ENCODE data around the gene GUCY1A1.

Gene GUCY1A1

DNA sequence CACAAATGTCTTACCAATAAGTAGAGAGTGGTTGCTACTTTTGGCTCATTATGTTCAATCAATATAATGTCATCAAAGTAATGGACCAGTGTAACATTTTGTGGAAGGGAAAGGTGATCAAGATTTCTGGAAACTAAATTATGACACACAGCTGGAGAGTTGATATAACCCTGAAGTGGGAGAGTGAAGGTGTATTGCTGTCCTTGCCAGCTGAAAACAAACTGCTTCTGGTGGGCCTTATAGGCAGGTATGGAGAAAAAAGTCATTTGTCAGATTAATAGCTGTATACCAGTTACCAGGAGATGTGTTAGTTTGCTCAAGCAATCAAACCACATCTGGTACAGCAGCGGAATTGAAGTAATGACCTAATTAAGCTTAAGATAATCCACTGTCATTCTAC, 74.9 kb downstream of the GUCY1A1 start:
- DNase-seq (ENCODE audit: low read depth): no peak

DNA sequence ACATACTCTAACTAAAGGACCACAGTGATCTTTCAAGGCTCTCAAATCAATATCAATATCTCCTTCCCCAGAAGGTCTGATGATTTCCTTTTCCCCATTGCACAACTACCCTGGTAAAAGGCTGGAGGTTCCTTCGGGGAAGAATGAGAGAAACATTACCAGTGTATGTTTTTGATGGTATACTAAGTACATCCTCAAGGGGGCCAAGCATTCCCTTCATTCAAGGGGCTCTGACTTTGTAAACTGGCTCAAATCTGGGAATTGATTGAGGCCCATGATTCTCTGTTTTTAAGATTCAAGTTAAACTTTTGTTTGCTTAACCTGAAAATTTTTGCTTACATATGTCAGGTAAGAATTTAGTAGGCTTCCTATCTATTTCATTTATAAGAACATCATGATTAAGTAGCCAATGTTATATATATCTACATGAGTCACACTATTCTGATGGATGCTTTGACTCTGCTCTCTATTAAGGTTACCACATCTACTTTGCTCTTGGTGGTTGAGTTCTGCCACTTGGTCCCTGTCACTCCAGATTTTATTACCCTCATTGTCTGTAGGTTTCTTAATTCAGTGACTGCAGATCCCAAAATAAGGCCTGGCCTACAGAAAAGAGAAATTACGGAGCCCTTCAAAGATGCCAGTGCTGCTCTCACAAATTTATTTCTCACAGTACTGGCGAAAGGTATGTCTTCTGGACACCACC, 75.8 kb downstream of the GUCY1A1 start:
- no peak for DNase-seq (ENCODE audit: low read depth)

DNA sequence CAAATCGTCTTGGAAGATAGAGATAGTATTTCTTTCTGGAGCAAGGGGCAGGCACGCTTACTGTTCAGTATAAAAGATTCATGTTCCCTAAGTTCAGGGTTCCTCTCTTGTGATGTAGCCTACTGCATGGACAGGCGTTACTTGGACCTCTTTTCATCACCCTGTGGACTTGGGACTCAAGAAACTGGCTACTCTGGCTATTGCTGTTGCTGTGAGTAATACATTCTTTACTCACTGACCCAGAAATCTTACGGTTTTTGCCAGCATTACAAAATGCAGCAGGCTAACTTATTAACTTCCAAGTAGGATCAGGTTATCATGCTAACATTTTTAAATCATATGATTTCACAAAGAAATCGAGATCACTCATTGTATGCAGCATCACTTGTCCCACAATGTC, 79.3 kb downstream of the GUCY1A1 start:
- DNase-seq (ENCODE audit: low read depth): no peak

DNA sequence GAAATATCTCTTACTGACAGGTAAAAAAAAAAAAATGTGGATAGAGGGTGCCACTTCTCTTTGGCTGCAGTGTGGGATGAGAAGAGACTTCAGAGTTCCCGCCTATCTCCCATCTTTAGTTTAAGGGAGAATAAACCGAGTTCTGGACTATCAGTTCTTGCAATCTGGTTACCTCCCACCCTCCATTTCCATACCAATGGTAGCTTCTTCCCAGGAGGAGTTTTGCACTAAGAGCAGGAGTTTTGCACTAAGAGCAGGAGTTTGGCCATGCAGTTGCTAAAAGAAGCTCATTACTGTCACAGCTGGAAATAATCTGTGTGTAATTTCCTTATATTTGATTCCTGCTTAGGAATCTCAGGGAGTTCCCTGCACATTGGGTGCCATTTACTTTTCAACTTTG, 81.4 kb downstream of the GUCY1A1 start:
- DNase-seq (ENCODE audit: low read depth): no peak

DNA sequence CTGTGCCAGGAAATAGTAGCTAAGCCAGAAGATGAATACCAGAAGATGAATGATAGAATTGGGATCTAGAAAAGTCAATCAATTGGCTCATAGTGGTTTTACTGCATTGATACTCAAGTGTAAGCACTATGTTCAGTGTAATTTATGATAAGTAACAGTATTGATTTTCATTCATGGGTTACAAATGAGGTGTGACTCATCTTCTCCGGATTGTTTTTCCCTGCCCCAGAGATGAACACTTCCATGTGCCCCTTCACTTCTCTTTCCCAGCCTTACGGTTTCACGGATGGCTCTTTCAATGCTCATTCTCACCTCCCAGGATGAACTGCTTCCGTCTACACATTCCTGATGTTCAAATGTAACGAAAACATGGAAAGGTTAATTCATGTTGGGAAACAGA, 82.4 kb downstream of the GUCY1A1 start:
- DNase-seq (ENCODE audit: low read depth): no peak

DNA sequence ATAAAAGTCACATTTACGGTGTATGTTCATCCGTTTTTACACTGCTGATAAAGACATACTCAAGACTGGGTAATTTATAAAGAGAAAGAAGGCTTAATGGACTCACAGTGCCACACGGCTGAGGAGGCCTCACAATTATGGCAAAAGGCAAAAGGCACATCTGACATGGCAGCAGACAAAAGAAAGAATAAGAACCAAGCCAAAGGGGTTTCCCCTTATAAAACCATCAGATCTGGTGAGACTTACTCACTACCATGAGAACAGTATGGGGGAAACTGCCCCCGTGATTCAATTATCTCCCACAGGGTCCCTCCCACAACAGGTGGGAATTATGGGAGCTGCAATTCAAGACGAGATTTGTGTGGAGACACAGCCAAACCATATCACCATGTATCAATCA, 84.9 kb downstream of the GUCY1A1 start:
- no peak for DNase-seq (ENCODE audit: low read depth)

DNA sequence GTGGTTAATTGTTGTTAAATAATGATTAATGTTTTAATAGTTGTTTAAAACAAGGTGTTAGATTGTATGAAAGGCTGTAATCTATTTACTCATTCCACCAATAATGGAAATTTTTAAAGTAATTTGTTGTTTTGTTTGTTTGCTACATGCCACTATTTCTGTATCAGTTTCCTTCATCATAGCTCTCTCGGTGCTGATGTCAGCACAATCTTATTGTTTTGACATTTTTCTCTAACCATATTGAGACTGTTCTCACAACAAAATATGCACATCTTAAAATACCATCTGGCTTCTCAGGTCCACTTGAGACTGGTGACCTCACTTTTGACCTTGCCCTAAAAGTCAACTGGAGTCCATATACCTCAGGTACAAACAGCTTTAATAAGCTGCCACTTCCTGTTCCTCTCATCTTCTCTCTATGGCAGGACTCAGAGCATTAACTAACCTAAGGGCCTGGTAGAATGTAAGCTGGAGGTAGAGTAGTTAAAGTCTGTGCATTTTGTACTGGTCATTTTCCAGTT, 91.2 kb downstream of the GUCY1A1 start:
- no peak for DNase-seq (ENCODE audit: low read depth)

DNA sequence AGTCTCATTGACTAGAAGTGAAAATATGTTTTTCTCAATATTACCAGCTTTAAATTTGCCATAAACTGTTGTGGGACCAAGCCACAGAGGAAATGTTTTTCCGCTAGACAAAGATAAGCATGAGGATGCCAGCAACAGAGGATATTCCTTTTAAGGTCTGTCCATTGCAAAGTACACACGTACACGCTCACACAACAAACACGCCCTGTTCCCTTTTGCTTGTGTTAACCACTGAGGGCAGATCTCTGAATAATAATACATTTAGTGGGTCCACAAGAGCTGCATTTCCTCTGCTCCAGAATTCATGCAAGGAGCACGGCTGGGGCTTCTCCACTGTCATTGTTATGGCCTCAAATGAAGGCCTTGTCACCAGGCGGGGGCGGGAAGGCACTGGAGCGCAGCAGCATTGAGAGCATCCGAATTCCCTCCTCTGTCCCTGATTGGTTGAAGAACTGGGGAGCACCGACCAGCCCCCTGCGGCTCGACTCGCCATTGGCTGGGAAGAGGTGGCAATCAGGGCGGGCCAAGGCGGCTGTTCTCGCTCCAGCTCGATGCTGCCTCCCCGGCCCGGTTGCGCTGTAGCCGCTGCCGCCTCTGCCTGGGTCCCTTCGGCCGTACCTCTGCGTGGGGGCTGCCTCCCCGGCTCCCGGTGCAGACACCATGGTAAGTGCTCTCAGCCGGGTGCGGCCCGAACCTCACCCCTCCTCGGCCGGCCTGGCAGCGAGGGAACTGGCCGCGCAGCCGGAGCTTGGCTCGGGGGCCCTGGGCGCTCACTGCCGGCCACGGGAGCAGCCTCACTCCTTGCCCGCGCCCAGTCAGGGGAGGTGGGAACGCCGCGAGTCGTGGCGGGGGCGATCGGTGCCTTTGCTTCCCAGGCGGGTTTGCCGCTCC, 92.1 kb downstream of the GUCY1A1 start, which contains the start of gene GUCY1B1:
TSS of gene GUCY1B1 (plus strand) at position 541 of the 891 bp plus-strand sequence. CDS start at position 661, 120 bp downstream.
- DNase-seq (ENCODE audit: low read depth): peak; percentile 63

DNA sequence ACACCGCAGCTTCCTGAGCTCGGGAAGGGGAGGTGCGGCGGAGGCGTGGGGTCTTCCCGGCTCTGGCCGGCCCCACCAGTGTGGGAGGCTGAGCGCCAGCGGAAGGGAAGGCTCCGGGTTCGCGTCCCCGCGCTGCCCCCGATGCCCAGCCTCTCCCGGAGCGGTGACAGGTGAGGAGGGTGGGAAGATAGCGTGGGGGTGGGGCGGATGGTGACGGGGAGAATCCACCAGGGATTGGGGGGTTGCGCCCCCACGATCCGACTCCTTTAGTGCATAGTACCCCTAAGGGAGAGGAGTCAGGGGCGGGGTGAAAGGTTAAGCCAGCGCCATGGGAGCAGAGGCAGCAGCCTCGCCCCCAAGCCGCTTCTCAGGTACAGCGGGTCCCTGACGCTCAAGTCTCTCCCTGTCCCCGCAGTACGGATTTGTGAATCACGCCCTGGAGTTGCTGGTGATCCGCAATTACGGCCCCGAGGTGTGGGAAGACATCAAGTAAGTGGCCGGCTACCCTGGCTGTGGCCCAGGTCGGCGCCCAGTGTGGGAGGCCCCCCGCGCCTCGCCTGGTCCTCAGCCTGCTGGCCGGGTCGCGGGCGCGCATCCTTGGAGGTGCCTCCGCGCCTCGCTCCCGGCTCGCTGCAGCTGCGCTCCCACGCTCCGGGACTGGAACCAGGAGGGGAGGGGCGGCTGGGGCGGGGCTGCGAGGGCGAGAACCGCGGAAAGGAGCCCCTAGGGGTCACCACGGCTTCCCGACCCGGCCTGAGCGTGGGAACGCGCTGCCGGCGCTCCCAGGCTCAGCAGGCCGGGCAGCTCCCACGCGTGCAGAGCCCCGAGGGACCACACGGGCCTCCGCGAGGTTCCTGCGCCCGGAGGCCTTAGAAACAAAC, 93.0 kb downstream of the GUCY1A1 start:
- DNase-seq (ENCODE audit: low read depth): no peak

DNA sequence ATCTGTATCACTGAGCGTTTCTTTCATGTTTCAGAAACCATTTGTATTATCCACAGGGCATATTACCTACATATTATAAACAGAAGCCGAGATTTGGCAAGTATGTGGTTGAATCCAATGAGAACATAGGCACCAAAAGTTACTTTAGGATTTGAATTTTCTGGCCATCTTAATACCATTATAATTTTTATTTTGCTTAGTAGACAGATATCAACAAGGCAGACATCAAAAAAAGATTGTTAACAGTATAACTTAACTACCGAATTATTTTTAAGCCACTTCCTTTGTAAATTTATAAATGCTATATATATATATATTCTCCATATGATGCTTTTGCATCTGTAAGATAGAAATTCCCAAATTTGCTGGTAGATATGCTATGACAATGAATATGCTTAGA, 94.4 kb downstream of the GUCY1A1 start:
- DNase-seq (ENCODE audit: low read depth): no peak

DNA sequence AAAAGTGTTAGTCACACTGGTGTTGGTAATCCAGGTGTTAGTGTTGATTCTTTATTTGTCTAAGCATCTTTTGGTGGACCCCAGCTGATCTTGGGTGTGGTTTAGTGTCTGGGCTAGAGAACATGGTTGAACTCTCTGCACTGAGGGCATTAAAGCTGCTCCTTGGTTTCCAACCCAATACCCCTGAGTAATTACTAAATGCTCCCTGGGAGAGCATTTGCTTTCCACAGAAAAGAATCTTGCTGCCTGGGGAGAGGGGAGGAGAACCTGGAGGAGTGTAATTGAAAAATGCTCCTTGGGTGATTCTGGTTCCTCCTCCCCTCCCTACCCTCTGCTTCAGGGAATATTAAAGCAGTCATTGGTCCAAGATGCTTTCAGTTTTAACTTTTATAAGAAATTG, 95.3 kb downstream of the GUCY1A1 start:
- no peak for DNase-seq (ENCODE audit: low read depth)

DNA sequence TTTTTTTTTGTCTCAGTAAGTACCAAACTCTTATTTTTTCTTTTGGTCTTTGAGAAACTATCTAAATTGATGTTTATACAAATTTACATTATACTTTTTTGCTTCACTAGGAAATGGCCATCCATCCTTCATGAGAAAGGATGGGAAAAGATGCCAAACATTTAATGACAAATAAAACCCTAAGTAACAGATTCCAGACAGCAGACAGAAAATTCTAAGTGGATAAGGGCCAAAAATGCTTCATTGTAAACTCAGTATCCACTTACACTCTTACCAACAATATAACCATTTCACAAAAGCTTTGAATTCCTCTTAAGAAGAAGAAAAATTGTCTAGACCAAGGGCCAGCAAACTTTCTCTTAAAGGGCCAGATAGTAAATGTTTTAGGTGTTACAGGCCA, 95.7 kb downstream of the GUCY1A1 start:
- no peak for DNase-seq (ENCODE audit: low read depth)

DNA sequence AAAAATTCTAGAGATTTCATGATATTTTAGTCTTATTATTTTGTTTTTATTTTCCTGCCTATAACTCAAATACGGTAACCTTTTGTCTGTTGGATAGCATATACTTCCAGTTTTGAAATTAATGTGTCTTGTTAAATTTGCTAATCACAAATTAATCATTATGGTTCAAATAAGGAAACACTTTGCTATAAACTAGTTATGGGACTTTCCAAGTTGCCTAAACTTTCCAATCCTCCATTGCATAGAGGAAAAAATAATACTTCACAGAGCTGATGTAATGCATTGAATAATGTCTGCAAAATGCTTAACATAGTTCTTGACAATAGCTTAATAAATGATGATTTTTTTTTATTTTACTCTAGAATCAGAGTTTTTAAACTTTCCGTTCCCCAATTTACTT, 96.9 kb downstream of the GUCY1A1 start:
- no peak for DNase-seq (ENCODE audit: low read depth)

DNA sequence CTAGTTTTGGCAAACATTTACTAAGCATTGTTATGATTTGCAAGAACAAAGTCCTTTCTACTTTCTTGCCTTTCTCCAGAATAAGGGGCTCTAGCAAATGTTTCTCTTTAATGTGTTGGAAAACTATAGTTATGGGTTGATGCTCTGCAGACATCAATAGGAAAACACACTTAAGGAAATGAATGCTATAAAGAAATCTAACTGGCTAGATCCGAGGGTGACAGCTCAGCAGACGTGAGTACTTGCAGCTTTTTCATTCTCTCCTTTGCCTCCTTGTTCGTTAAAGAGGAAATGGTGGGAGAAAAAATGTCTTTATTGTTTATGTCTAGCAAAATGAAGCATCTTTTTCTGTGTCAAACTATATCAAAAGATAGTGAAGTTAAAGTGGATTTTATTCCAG, 98.5 kb downstream of the GUCY1A1 start:
- DNase-seq (ENCODE audit: low read depth): no peak

DNA sequence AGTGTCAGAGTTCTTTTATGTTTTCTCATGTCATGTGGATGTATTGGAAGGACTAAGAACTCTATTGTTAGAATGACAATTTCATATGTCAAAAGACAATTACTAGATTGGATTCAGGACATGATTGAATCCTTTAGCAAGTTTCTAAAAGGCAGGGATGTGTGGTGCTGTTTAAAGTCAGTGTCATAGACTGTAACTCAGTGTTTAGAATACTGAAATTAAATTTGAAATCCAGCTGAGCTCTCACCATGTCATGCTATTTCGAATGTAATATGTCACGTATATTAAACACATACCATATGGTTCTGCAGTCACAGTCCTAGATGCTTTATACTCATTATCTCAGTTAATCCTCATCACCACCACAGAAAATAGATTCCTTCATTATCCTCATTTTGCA, 100.0 kb downstream of the GUCY1A1 start:
- DNase-seq (ENCODE audit: low read depth): no peak

DNA sequence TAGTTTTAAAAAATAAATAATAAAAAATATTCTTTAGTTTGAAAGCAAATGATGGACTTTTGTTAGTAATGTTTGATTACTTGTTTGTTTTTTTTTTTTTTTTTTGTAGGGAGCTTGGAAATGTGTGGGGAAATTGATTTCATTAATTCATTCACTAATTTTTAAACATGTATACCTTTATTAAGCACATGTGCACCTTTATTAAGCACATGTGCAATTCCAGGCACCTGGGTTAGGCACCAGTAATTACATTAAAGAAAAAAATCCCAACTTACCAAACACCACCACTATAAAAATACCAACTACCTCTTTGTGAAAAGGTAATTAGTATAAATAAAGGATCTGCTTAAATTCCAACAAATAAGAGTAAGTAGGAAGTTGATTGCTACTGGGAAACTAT, 101.7 kb downstream of the GUCY1A1 start:
- no peak for DNase-seq (ENCODE audit: low read depth)

DNA sequence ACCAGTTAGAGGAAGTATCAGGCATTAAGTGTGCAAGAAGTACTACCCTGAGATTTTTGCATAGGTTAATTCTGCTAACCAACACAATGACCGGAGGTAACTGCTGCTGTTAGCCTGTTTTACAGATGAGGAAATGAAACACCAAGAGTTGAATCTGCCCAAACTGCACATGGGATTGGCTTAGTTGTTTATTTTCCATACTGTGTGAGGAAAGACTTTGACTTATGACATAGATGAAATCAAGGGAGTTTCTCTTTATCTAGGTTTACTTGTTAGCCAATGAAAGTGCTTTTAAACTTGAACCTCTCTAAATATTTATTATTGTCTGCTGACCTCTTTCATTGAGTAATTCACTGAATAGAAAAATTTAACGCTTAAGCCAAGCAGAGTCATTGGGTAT, 102.4 kb downstream of the GUCY1A1 start:
- DNase-seq (ENCODE audit: low read depth): no peak

DNA sequence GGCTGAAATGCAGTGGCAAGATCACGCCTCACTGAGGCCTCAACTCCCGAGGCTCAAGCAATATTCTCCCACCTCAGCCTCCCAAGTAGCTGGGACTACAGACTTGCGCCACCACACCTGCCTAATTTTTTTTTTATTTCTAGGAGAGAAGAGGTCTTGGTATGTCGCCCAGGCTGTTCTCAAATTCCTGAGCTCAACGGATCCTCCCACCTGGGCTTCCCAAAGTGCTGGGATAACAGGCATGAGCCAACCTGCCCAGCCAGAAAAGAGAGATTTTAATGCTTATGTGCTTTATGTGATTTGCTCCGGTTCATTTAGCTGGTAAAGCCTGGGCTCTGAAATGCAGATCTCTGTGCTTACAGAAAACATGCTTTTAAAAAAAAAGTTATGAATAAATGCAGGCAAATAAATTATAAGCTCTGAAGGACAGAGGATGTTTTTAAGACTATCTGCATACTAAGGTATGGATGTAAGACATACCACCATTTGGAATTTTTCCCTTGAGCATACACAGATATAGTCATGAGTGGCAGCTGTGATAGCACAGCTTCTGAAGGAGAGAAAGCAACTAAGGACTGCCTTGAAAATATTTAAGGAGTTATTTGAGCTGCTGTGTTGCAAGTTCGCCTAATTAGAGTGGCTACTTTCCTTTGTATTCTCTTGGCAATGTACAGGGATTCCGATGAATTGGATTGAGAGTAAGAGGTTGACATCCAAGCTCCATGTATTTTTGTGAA, 106.0 kb downstream of the GUCY1A1 start:
- DNase-seq (ENCODE audit: low read depth): no peak

DNA sequence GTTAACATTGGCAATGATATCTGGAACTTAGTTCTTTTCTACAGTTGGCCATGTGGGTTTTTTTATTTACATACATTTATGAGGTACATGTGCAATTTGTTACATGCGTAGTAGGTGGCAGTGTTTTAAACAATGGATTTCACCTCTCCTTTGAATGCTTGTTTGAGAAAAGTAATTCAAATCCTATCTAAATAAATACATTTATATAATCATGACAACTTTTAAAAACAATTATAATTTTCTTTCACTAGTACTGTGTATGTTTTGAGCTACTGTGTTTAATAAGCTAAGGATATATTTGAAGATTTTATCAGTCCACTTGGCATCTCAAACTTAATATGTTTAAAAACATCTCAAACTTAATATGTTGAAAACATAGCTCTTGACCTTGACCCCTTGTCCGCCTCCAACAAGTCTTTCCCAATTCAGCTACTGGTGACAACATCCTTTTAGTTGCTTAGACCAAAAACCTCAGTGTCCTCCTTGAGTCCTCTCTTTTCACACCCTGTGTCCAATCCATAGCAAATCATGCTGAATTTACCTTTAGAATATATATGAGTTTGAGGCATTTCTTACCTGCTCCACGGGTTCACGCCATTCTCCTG, 106.7 kb downstream of the GUCY1A1 start:
- DNase-seq (ENCODE audit: low read depth): no peak

DNA sequence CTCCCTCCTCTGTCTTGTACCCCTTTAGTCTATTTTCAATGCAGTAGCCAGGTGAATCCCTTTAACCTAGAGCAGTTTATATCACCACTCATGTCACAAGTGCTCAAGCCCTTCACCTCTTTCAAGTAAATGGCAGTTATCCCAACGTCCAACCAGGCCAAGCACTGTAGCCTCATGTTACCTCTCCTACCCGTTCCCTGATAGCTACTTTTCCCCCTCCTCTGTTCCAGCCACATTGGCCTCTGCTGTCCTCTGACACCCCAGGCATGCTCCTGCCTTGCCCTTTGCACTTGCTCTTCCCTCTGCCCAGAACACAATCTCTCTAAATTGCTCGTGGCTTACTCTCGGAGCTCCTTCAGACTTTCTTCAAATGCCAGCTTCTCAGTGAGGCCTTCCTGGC, 107.4 kb downstream of the GUCY1A1 start:
- no peak for DNase-seq (ENCODE audit: low read depth)

All from HS-5 (cell line).